PC-3 (cell line): Measurements from ENCODE around the gene GRIN2A. TPM values are rescaled to one million over a fixed set of nuclear protein-coding genes. Genes with fewer than 3 reads are reported as not detected.

Experiments
- ATAC-seq: fragments of 200-7000 bp; cut with Tn5 transposase; 2 replicates; pipeline ENCODE4 v1.9.1; 2020; ENCODE audit warnings: mild to moderate bottlenecking, moderate library complexity
- BruUV-seq: library from RNA; stranded (reverse); fragments of 400-500 nt; replicated peaks from 2 replicates; lab custom pipeline; 2021; lab: Mats Ljungman, UMichigan
- CTCF ChIA-PET: fragments of 300-600 bp; sonication (Branson Sonifier 250); formaldehyde crosslinking; loops from one replicate; lab custom pipeline; 2022; ENCODE audit warnings: antibody characterized with exemption; lab: Charles Lee
- POLR2A ChIA-PET: fragments of 300-600 bp; sonication (Branson Sonifier 250); formaldehyde crosslinking; loops from one replicate; lab custom pipeline; 2022; ENCODE audit warnings: antibody characterized with exemption; ENCODE audit not compliant: unreplicated experiment; lab: Charles Lee
- DNase-seq: peaks from one replicate; pipeline ENCODE4 v3.0.0-alpha.2; 2015
- H2AFZ ChIP-seq: fragments of 300-600 bp; sonication (generic); 2 replicates; pipeline ENCODE4 v1.6.0; 2016; ENCODE audit warnings: antibody characterized with exemption, low read length
- H3F3A ChIP-seq: fragments of 300-600 bp; sonication (generic); one replicate; pipeline ENCODE4 v1.6.0; 2017; ENCODE audit warnings: antibody characterized with exemption, low read length, control low read depth, mild to moderate bottlenecking; ENCODE audit not compliant: unreplicated experiment
- H3K27ac ChIP-seq: fragments of 300-600 bp; sonication (generic); 2 replicates; pipeline ENCODE4 v1.5.1; 2016; ENCODE audit warnings: mild to moderate bottlenecking, low read length
- H3K27me3 ChIP-seq: fragments of 300-600 bp; sonication (generic); 2 replicates; pipeline ENCODE4 v1.6.1; 2016; ENCODE audit warnings: low read length, mixed read lengths
- H3K36me3 ChIP-seq: fragments of 300-600 bp; sonication (generic); 2 replicates; pipeline ENCODE4 v1.6.1; 2016; ENCODE audit warnings: low read depth, mixed run types, low read length, mixed read lengths
- H3K4me1 ChIP-seq: fragments of 300-600 bp; sonication (generic); 2 replicates; pipeline ENCODE4 v1.5.1; 2016; ENCODE audit warnings: low read length; ENCODE audit not compliant: insufficient read depth
- H3K4me2 ChIP-seq: fragments of 300-600 bp; sonication (generic); 2 replicates; pipeline ENCODE4 v1.6.0; 2016; ENCODE audit warnings: low read length
- H3K4me3 ChIP-seq: fragments of 300-600 bp; sonication (generic); 2 replicates; pipeline ENCODE4 v1.5.1; 2016; ENCODE audit warnings: mild to moderate bottlenecking, low read length, mixed read lengths
- H3K79me2 ChIP-seq: fragments of 300-600 bp; sonication (generic); 2 replicates; pipeline ENCODE4 v1.6.1; 2017; ENCODE audit warnings: low read length, mixed read lengths
- H3K9ac ChIP-seq: fragments of 300-600 bp; sonication (generic); 2 replicates; pipeline ENCODE4 v1.6.0; 2016; ENCODE audit warnings: mild to moderate bottlenecking, low read length
- H3K9me2 ChIP-seq: fragments of 300-600 bp; sonication (generic); replicated peaks from 2 replicates; pipeline ENCODE4 v1.6.1; 2016; ENCODE audit warnings: mixed run types, low read length, mixed read lengths
- H3K9me3 ChIP-seq: fragments of 300-600 bp; sonication (generic); 2 replicates; pipeline ENCODE4 v1.6.1; 2016; ENCODE audit warnings: low read length, mixed read lengths
- H4K20me1 ChIP-seq: fragments of 300-600 bp; sonication (generic); 2 replicates; pipeline ENCODE4 v1.6.1; 2016; ENCODE audit warnings: low read length, mixed read lengths
- EZH2 ChIP-seq: fragments of 300-600 bp; sonication (generic); IDR thresholded peaks from one replicate; pipeline ENCODE4 v1.6.1; 2017; ENCODE audit warnings: antibody characterized with exemption, mild to moderate bottlenecking, low read length; ENCODE audit not compliant: unreplicated experiment
- EZH2phosphoT487 ChIP-seq: fragments of 300-600 bp; sonication (generic); IDR thresholded peaks from 2 replicates; pipeline ENCODE4 v1.6.1; 2018; ENCODE audit warnings: mild to moderate bottlenecking, antibody characterized with exemption, low read length, borderline replicate concordance
- intact Hi-C: fragments of 100-400 bp; cut with micrococcal nuclease; formaldehyde crosslinking; loops from 2 replicates; pipeline ENCODE4 v1.9.0; 2023
- total RNA-seq: library from RNA; depleted of rRNA; stranded (reverse); fragments of >200 nt; gene quantifications from 2 replicates; pipeline ENCODE4 v1.2.3, GENCODE V29; 2014
- TF ChIP-seq, protein P1 (sequence below): fragments of 300-600 bp; sonication (generic); conservative IDR thresholded peaks from 2 replicates; pipeline ENCODE4 v1.5.1; 2017; ENCODE audit warnings: antibody characterized with exemption, low read depth, mild to moderate bottlenecking, low read length

GRIN2A gene
- total RNA-seq, 1 experiment from 2014 or later: 0.04 TPM

DNA sequence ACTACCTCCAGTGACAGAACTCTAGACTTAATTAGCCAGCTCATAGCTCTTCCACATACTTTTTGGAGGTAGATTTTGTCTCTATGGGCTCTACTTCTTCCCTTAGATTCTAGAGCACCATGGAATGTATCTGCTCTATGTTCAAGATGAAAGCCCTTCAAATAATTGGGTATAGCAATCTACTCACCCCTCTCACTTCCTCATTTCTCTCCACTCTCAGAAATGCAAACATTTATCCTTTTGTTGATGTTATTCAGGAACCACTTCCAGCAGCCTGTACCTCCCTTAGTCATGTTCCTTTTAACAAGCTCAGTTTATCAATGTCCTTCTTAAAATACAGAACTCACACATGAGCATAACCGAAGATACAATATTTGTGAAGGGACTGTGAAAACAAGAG, 78.5 kb downstream of the GRIN2A start:
- H3K4me2 ChIP-seq: peak overlapping the region; percentile 26; the same call in 1 of the 2 replicates
- H3K9me3 ChIP-seq: no peaks in the 10 kb centered on the region
- no peaks in the 10 kb centered on the region for H3K79me2 ChIP-seq
- H3K27ac ChIP-seq: no peak overlapping the region
- no peak overlapping the region for H3K4me3 ChIP-seq
- H2AFZ ChIP-seq: no peak overlapping the region
- H3K9me2 ChIP-seq: no peaks in the 10 kb centered on the region
- BruUV-seq: no TSS peak
- no peaks in the 10 kb centered on the region for H3K27me3 ChIP-seq
- ATAC-seq (no peak), DNase-seq (peak; percentile 7)
- ChIA-PET POLR2A (no interaction called here), CTCF (no interaction called here)
- TF ChIP-seq EZH2phosphoT487 (no peak), EZH2 (no peak)
- no peaks in the 10 kb centered on the region for H3K36me3 ChIP-seq
- intact Hi-C loops: no loop called here
- H4K20me1 ChIP-seq: no peaks in the 10 kb centered on the region
- peaks cover 12% of the 10 kb centered on the region; the same call in 1 of the 2 replicates for H3K4me1 ChIP-seq
- H3K9ac ChIP-seq: no peak overlapping the region
- H3F3A ChIP-seq: no peaks in the 10 kb centered on the region

DNA sequence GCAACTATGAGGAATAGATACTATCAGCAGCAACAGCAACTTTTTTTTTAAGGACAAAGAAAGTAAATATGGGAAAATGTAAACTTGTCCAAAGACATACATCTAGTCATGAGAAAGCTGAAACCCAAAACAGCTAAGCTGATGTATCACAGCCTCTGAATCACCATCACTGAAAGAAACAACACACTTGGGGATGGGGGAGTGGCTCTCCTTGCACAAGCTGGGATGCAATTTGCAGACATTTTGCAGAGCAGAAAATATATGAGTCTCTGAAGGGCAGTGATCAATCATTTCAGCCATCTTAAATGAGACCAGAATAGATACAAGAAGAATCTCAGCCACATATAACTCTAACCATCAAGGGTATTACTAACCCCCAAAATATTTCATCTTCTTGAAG, 79.1 kb downstream of the GRIN2A start:
- no peaks in the 10 kb centered on the region for H3K79me2 ChIP-seq
- peaks cover 12% of the 10 kb centered on the region; the same call in 1 of the 2 replicates for H3K4me1 ChIP-seq
- H2AFZ ChIP-seq: no peak overlapping the region
- CTCF ChIA-PET: no interaction called here
- ATAC-seq (no peak), DNase-seq (peak; percentile 30)
- H3K9ac ChIP-seq: no peak overlapping the region
- POLR2A ChIA-PET: no interaction called here
- no peaks in the 10 kb centered on the region for H3K27me3 ChIP-seq
- peak overlapping the region; percentile 26 for H3K4me2 ChIP-seq
- BruUV-seq: no TSS peak
- 0 out of 2 replicates have a peak overlapping the region, but pooled peaks have one; percentile 20 for H3K27ac ChIP-seq
- no peaks in the 10 kb centered on the region for H3K36me3 ChIP-seq
- TF ChIP-seq EZH2phosphoT487 (no peak), EZH2 (no peak)
- H3K9me2 ChIP-seq: no peaks in the 10 kb centered on the region
- H4K20me1 ChIP-seq: no peaks in the 10 kb centered on the region
- no peaks in the 10 kb centered on the region for H3F3A ChIP-seq
- intact Hi-C loops: no loop called here
- H3K4me3 ChIP-seq: no peak overlapping the region
- no peaks in the 10 kb centered on the region for H3K9me3 ChIP-seq

DNA sequence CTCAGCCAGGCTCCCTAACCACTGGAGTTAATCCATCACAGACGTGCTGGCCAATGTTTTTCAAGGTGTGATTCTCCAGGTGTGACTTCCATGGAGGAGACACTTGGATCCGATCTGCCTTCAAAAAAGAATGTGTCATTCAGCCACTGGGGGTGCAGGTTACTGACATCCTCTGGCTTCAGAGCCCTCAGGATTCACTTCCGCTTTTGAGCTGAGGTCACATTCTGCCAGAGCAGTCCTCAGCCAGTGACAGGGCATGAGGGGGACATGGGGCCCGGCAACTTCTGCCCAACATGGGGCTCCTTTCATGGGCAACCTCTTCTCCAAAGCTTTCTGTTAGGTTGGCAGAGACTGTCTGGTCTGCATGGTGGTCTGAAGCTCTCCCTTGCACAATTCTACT, 81.4 kb downstream of the GRIN2A start:
- Histone ChIP-seq H3K79me2 (no peaks in the 10 kb centered on the region), H3K27ac (no peak overlapping the region), H3F3A (no peaks in the 10 kb centered on the region), H3K27me3 (no peaks in the 10 kb centered on the region), H3K4me1 (peaks cover 12% of the 10 kb centered on the region; the same call in 1 of the 2 replicates), H3K4me3 (no peak overlapping the region), H3K36me3 (no peaks in the 10 kb centered on the region), H3K9me2 (no peaks in the 10 kb centered on the region), H4K20me1 (no peaks in the 10 kb centered on the region), H3K9me3 (no peaks in the 10 kb centered on the region), H2AFZ (no peak overlapping the region), H3K9ac (no peak overlapping the region), H3K4me2 (no peak overlapping the region)
- POLR2A ChIA-PET: no interaction called here
- BruUV-seq: no TSS peak
- intact Hi-C loops: no loop called here
- CTCF ChIA-PET: no interaction called here
- no peak for ATAC-seq
- no peak for TF ChIP-seq EZH2
- TF ChIP-seq, protein P1, sequence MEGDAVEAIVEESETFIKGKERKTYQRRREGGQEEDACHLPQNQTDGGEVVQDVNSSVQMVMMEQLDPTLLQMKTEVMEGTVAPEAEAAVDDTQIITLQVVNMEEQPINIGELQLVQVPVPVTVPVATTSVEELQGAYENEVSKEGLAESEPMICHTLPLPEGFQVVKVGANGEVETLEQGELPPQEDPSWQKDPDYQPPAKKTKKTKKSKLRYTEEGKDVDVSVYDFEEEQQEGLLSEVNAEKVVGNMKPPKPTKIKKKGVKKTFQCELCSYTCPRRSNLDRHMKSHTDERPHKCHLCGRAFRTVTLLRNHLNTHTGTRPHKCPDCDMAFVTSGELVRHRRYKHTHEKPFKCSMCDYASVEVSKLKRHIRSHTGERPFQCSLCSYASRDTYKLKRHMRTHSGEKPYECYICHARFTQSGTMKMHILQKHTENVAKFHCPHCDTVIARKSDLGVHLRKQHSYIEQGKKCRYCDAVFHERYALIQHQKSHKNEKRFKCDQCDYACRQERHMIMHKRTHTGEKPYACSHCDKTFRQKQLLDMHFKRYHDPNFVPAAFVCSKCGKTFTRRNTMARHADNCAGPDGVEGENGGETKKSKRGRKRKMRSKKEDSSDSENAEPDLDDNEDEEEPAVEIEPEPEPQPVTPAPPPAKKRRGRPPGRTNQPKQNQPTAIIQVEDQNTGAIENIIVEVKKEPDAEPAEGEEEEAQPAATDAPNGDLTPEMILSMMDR: no peak
- no peak for TF ChIP-seq EZH2phosphoT487
- no peak for DNase-seq
